ENCODE data around the gene SPATS1.
"Not testable (repeated sequence)": the region's sequence is repeated elsewhere in the genome, so short reads cannot be mapped to it uniquely, and the experiment has no call there.

SPATS1 gene

DNA sequence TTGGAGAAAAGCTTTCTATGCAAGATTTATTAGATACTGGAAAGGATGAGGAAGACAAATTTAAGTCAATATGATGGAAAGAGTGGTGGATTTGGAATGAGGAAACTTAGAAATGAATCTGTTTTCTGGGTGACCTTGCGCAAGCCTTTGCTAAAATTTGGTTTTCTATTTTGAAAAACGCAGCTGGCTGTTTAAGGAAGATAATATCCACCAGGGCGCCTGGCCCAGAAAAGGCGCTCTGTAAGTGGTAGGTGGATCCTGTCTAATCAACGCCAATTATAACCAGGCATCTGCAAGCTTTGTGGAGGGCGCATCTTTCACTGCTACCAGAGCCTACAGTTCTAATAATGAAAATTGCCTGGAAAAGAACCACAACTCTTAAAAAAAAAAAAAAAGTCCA lies 398 bp upstream of the SPATS1 start:
- H2AFZ ChIP-seq (ENCODE audit: low read length) = no peak overlapping the region
- H3K27me3 ChIP-seq (ENCODE audit: insufficient read depth, low read length, poor library complexity, severe bottlenecking) = peaks cover 5% of the 10 kb centered on the region
- H4K20me1 ChIP-seq (ENCODE audit: insufficient read depth, low read length, poor library complexity, severe bottlenecking) = no peaks in the 10 kb centered on the region
- H3K9me2 ChIP-seq (replicated peaks; ENCODE audit: low read depth, low read length) = no peaks in the 10 kb centered on the region
- H3K9me3 ChIP-seq (ENCODE audit: insufficient read depth, low read depth, low read length) = no peaks in the 10 kb centered on the region
- TF ChIP-seq EZH2phosphoT487 (IDR thresholded peaks at IDR 0.05; ENCODE audit: borderline replicate concordance) (no peak), CTCF (conservative IDR thresholded peaks at IDR 0.05; ENCODE audit: low read length) (no peak)
- no peak overlapping the region for H3K4me3 ChIP-seq (ENCODE audit: low read length, poor library complexity, severe bottlenecking)
- H3K4me1 ChIP-seq (ENCODE audit: insufficient read depth, low read length, poor library complexity, severe bottlenecking) = no peaks in the 10 kb centered on the region
- H3K9ac ChIP-seq (ENCODE audit: low read depth, low read length, poor library complexity, severe bottlenecking) = no peak overlapping the region
- H3F3A ChIP-seq (ENCODE audit: low read depth) = no peaks in the 10 kb centered on the region
- H3K36me3 ChIP-seq (ENCODE audit: insufficient read depth, low read length) = no peaks in the 10 kb centered on the region
- no peak overlapping the region for H3K4me2 ChIP-seq (ENCODE audit: low read depth, low read length, poor library complexity, severe bottlenecking)
- H3K79me2 ChIP-seq (ENCODE audit: insufficient read depth, low read length) = no peaks in the 10 kb centered on the region

DNA sequence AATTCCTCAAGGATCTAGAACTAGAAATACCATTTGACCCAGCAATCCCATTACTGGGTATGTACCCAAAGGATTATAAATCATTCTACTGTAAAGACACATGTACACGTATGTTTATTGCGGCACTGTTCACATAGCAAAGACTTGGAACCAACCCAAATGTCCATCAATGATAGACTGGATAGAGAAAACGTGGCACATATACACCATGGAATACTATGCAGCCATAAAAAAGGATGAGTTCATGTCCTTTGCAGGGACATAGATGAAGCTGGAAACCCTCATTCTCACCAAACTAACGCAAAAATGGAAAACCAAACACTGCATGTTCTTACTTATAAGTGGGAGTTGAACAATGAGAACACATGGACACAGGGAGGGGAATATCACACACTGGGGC lies 4.4 kb downstream of the SPATS1 start:
- H3K9ac ChIP-seq (ENCODE audit: low read depth, low read length, poor library complexity, severe bottlenecking); H3K4me3 ChIP-seq (ENCODE audit: low read length, poor library complexity, severe bottlenecking); H3K4me1 ChIP-seq (ENCODE audit: insufficient read depth, low read length, poor library complexity, severe bottlenecking); H4K20me1 ChIP-seq (ENCODE audit: insufficient read depth, low read length, poor library complexity, severe bottlenecking); H3K27me3 ChIP-seq (ENCODE audit: insufficient read depth, low read length, poor library complexity, severe bottlenecking); H2AFZ ChIP-seq (ENCODE audit: low read length); H3F3A ChIP-seq (ENCODE audit: low read depth); H3K36me3 ChIP-seq (ENCODE audit: insufficient read depth, low read length); H3K79me2 ChIP-seq (ENCODE audit: insufficient read depth, low read length); H3K4me2 ChIP-seq (ENCODE audit: low read depth, low read length, poor library complexity, severe bottlenecking); H3K9me2 ChIP-seq (replicated peaks; ENCODE audit: low read depth, low read length); H3K9me3 ChIP-seq (ENCODE audit: insufficient read depth, low read depth, low read length): not testable (repeated sequence)

- Histone ChIP-seq H3K79me2 (ENCODE audit: insufficient read depth, low read length) (no peaks in the 10 kb centered on the region), H3K4me3 (ENCODE audit: low read length, poor library complexity, severe bottlenecking) (no peak overlapping the region), H3F3A (ENCODE audit: low read depth) (no peaks in the 10 kb centered on the region), H3K9me2 (replicated peaks; ENCODE audit: low read depth, low read length) (no peaks in the 10 kb centered on the region), H4K20me1 (ENCODE audit: insufficient read depth, low read length, poor library complexity, severe bottlenecking) (no peaks in the 10 kb centered on the region), H3K9ac (ENCODE audit: low read depth, low read length, poor library complexity, severe bottlenecking) (no peak overlapping the region), H3K27me3 (ENCODE audit: insufficient read depth, low read length, poor library complexity, severe bottlenecking) (no peaks in the 10 kb centered on the region), H3K4me1 (ENCODE audit: insufficient read depth, low read length, poor library complexity, severe bottlenecking) (no peaks in the 10 kb centered on the region), H3K4me2 (ENCODE audit: low read depth, low read length, poor library complexity, severe bottlenecking) (no peak overlapping the region), H3K36me3 (ENCODE audit: insufficient read depth, low read length) (no peaks in the 10 kb centered on the region), H3K9me3 (ENCODE audit: insufficient read depth, low read depth, low read length) (no peaks in the 10 kb centered on the region), H2AFZ (ENCODE audit: low read length) (no peak overlapping the region)
- no peak for TF ChIP-seq CTCF (conservative IDR thresholded peaks at IDR 0.05; ENCODE audit: low read length)
- no peak for TF ChIP-seq EZH2phosphoT487 (IDR thresholded peaks at IDR 0.05; ENCODE audit: borderline replicate concordance)
Measured at GRCh38 chr6:44349904-44350649, 7.6 kb downstream of the SPATS1 start.

- H3F3A ChIP-seq (ENCODE audit: low read depth); H3K27me3 ChIP-seq (ENCODE audit: insufficient read depth, low read length, poor library complexity, severe bottlenecking); H2AFZ ChIP-seq (ENCODE audit: low read length); H3K79me2 ChIP-seq (ENCODE audit: insufficient read depth, low read length); H3K36me3 ChIP-seq (ENCODE audit: insufficient read depth, low read length); H3K9me2 ChIP-seq (replicated peaks; ENCODE audit: low read depth, low read length); H3K4me1 ChIP-seq (ENCODE audit: insufficient read depth, low read length, poor library complexity, severe bottlenecking); H3K9me3 ChIP-seq (ENCODE audit: insufficient read depth, low read depth, low read length); H3K4me2 ChIP-seq (ENCODE audit: low read depth, low read length, poor library complexity, severe bottlenecking); H3K9ac ChIP-seq (ENCODE audit: low read depth, low read length, poor library complexity, severe bottlenecking); H4K20me1 ChIP-seq (ENCODE audit: insufficient read depth, low read length, poor library complexity, severe bottlenecking); H3K4me3 ChIP-seq (ENCODE audit: low read length, poor library complexity, severe bottlenecking): not testable (repeated sequence)
Measured at GRCh38 chr6:44350650-44350994, 8.2 kb downstream of the SPATS1 start.

Measured in Loucy (cell line).